K562 (cell line): ENCODE data around the gene PYGM. TPM values are rescaled to one million over a fixed set of nuclear protein-coding genes. Genes with fewer than 3 reads are reported as not detected.

ENCODE experiments used
- KDM1A ChIP-seq, 2 experiments: fragments of 450-650 bp; IDR thresholded peaks; 2 replicates each; pipeline ENCODE4 v1.6.1; 2016; ENCODE audit warnings: mild to moderate bottlenecking in 2 of 2
- NCOA4 ChIP-seq: fragments of 450-650 bp; IDR thresholded peaks from 2 replicates; pipeline ENCODE4 v1.6.1; 2018; ENCODE audit warnings: mild to moderate bottlenecking; ENCODE audit not compliant: partially characterized antibody
- NFIC ChIP-seq: fragments of 450-650 bp; IDR thresholded peaks from 2 replicates; pipeline ENCODE4 v1.6.1; 2017; ENCODE audit warnings: mild to moderate bottlenecking, inconsistent platforms
- NFYB ChIP-seq: IDR thresholded peaks from 2 replicates; pipeline ENCODE4 v1.6.1; 2011; ENCODE audit warnings: mild to moderate bottlenecking, moderate library complexity; ENCODE audit not compliant: insufficient read length; ENCODE audit errors: extremely low read depth
- NRF1 ChIP-seq, 2 experiments: fragments of 450-650 bp; IDR thresholded peaks in 1 of 2; conservative IDR thresholded peaks in 1 of 2; 2 replicates each; pipeline ENCODE4 v1.6.1; 2014; ENCODE audit warnings: mild to moderate bottlenecking in 2 of 2
- PCBP1 ChIP-seq: fragments of 200-400 bp; formaldehyde crosslinking; IDR thresholded peaks from 2 replicates; pipeline ENCODE4 v1.6.1; 2018; ENCODE audit warnings: mild to moderate bottlenecking, low read depth, low read length; ENCODE audit not compliant: poor library complexity, severe bottlenecking
- RBFOX2 ChIP-seq: fragments of 200-400 bp; formaldehyde crosslinking; IDR thresholded peaks from 2 replicates; pipeline ENCODE4 v1.6.1; 2017; ENCODE audit warnings: low read depth, mild to moderate bottlenecking, low read length, moderate library complexity
- RBM15 ChIP-seq: fragments of 200-400 bp; formaldehyde crosslinking; IDR thresholded peaks from 2 replicates; pipeline ENCODE4 v1.6.1; 2018; ENCODE audit warnings: mild to moderate bottlenecking, low read length, moderate library complexity; ENCODE audit not compliant: insufficient read depth
- U2AF2 ChIP-seq: fragments of 200-400 bp; formaldehyde crosslinking; optimal IDR thresholded peaks from 2 replicates; pipeline ENCODE3; 2017; ENCODE audit warnings: low read depth, mild to moderate bottlenecking, low read length
- ZNF23 ChIP-seq: fragments of 250-450 bp; sonication (Bioruptor Pico); IDR thresholded peaks from 2 replicates; pipeline ENCODE4 v1.4.0; 2020; ENCODE audit warnings: mild to moderate bottlenecking
- ZNF41 ChIP-seq: fragments of 250-450 bp; sonication (Bioruptor Pico); conservative IDR thresholded peaks from 2 replicates; pipeline ENCODE4 v1.4.0; 2020; ENCODE audit warnings: mild to moderate bottlenecking
- polyA plus RNA-seq, 8 experiments: library from polyadenylated mRNA; depleted of rRNA in 4 of 8; stranded (reverse) in 5 of 8; unstranded in 3 of 8; fragments of >200 nt; fragmentation: Nextera tagmentation in 2 of 8; fragmentation: Illumina TruSeq in 1 of 8; extraction: Ambion mirVana in 2 of 8; extraction: Trizol in 1 of 8; gene quantifications; 2 replicates each; pipeline versions ENCODE4 v1.2.1 to v1.2.3, GENCODE V29; 2011 to 2014; ENCODE audit warnings: inconsistent platforms in 1 of 8, missing spikeins in 1 of 8
- total RNA-seq, 7 experiments: library from RNA; depleted of rRNA in 6 of 7; stranded (reverse); fragments of >200 nt in 6 of 7; fragmentation: Illumina TruSeq in 2 of 7; extraction: Trizol in 2 of 7; gene quantifications; 2 replicates each; pipeline versions ENCODE4 v1.2.1 to v1.2.3, GENCODE V29; 2011 to 2021; ENCODE audit warnings: low replicate concordance in 1 of 7
- TF ChIP-seq, protein P1 (sequence below): fragments of 450-650 bp; IDR thresholded peaks from 2 replicates; pipeline ENCODE4 v1.6.1; 2016; ENCODE audit warnings: borderline replicate concordance
- TF ChIP-seq, protein P2 (sequence below), 2 experiments: IDR thresholded peaks; 2 replicates each; pipeline ENCODE4 v1.6.1; 2011; ENCODE audit warnings: borderline replicate concordance in 1 of 2, control low read depth in 1 of 2, low read depth in 1 of 2, low read length in 1 of 2, mild to moderate bottlenecking in 1 of 2, mixed read lengths in 1 of 2, moderate library complexity in 1 of 2; ENCODE audit not compliant: insufficient read depth in 1 of 2, insufficient read length in 1 of 2, poor library complexity in 1 of 2, severe bottlenecking in 1 of 2; ENCODE audit errors: extremely low read depth in 1 of 2

PYGM gene
- total and polyA plus RNA-seq, 9 of the 15 experiments (the other 6 are each of a cell fraction or from before 2014, with no cell fraction given): 0.07 to 1.5 (median 0.68) TPM

- TF ChIP-seq NRF1 (conservative IDR thresholded peaks at IDR 0.05 in 1 of 2, IDR thresholded peaks at IDR 0.05 in 1 of 2) (peak; percentile 92 to 93), RBM15 (no peak), ZNF41 (no peak), NFYB (no peak), PCBP1 (peak; percentile 30), ZNF23 (CRISPR knock-in tag) (no peak), KDM1A (IDR thresholded peaks at IDR 0.05) (no peak), NFIC (no peak), NCOA4 (no peak), U2AF2 (no peak), RBFOX2 (peak; percentile 53)
- TF ChIP-seq, protein P1, sequence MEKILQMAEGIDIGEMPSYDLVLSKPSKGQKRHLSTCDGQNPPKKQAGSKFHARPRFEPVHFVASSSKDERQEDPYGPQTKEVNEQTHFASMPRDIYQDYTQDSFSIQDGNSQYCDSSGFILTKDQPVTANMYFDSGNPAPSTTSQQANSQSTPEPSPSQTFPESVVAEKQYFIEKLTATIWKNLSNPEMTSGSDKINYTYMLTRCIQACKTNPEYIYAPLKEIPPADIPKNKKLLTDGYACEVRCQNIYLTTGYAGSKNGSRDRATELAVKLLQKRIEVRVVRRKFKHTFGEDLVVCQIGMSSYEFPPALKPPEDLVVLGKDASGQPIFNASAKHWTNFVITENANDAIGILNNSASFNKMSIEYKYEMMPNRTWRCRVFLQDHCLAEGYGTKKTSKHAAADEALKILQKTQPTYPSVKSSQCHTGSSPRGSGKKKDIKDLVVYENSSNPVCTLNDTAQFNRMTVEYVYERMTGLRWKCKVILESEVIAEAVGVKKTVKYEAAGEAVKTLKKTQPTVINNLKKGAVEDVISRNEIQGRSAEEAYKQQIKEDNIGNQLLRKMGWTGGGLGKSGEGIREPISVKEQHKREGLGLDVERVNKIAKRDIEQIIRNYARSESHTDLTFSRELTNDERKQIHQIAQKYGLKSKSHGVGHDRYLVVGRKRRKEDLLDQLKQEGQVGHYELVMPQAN: peak; percentile 73
- TF ChIP-seq, protein P2, sequence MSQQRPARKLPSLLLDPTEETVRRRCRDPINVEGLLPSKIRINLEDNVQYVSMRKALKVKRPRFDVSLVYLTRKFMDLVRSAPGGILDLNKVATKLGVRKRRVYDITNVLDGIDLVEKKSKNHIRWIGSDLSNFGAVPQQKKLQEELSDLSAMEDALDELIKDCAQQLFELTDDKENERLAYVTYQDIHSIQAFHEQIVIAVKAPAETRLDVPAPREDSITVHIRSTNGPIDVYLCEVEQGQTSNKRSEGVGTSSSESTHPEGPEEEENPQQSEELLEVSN (IDR thresholded peaks at IDR 0.05; ENCODE audit: borderline replicate concordance in 1 of 2, extremely low read depth in 1 of 2, insufficient read depth in 1 of 2, insufficient read length in 1 of 2, low read depth in 1 of 2, low read length in 1 of 2, poor library complexity in 1 of 2, severe bottlenecking in 1 of 2): peak; percentile 75 to 89
- TF ChIP-seq, all 486 proteins: peak for 40
These were observed 17.9 kb upstream of the PYGM start (continued) for GRCh38 chr11:64777449-64778222.
